Measurements from ENCODE around the gene PHACTR4.
A peak's percentile ranks its signal among the peaks of the same experiment; 100 is the strongest.

The PHACTR4 gene

GRCh38 chr1:28417441-28417922, 47.9 kb downstream of the PHACTR4 start:
- H3K4me3 ChIP-seq (ENCODE audit: low read length): no peak overlapping the region

GRCh38 chr1:28417926-28418637, 48.5 kb downstream of the PHACTR4 start:
- H3K4me3 ChIP-seq (ENCODE audit: low read length): no peak overlapping the region

More at GRCh38 chr1:28417441-28417922, 47.9 kb downstream of the PHACTR4 start:
- TF ChIP-seq CTCF (IDR thresholded peaks at IDR 0.05; ENCODE audit: insufficient read depth, low read depth, low read length, missing control alignments): no peak
- peak; percentile 98 for DNase-seq (ENCODE audit: low read depth)

GRCh38 chr1:28421744-28422143, 52.2 kb downstream of the PHACTR4 start:
- peak; percentile 62 for DNase-seq (ENCODE audit: low read depth)
- no peak for TF ChIP-seq CTCF (IDR thresholded peaks at IDR 0.05; ENCODE audit: insufficient read depth, low read depth, low read length, missing control alignments)

More at GRCh38 chr1:28417926-28418637, 48.5 kb downstream of the PHACTR4 start:
- no peak for TF ChIP-seq CTCF (IDR thresholded peaks at IDR 0.05; ENCODE audit: insufficient read depth, low read depth, low read length, missing control alignments)
- DNase-seq (ENCODE audit: low read depth): peak; percentile 28

GRCh38 chr1:28426831-28427230, 57.3 kb downstream of the PHACTR4 start:
- no peak for TF ChIP-seq CTCF (IDR thresholded peaks at IDR 0.05; ENCODE audit: insufficient read depth, low read depth, low read length, missing control alignments)

More at GRCh38 chr1:28421744-28422143, 52.2 kb downstream of the PHACTR4 start:
- H3K4me3 ChIP-seq (ENCODE audit: low read length): no peak overlapping the region

GRCh38 chr1:28428012-28428411, 58.5 kb downstream of the PHACTR4 start:
- no peak for DNase-seq (ENCODE audit: low read depth)
- TF ChIP-seq CTCF (IDR thresholded peaks at IDR 0.05; ENCODE audit: insufficient read depth, low read depth, low read length, missing control alignments): no peak
- H3K4me3 ChIP-seq (ENCODE audit: low read length): no peak overlapping the region

More at GRCh38 chr1:28426831-28427230, 57.3 kb downstream of the PHACTR4 start:
- no peak overlapping the region for H3K4me3 ChIP-seq (ENCODE audit: low read length)
- DNase-seq (ENCODE audit: low read depth): no peak

GRCh38 chr1:28428990-28429520, 59.5 kb downstream of the PHACTR4 start:
- H3K4me3 ChIP-seq (ENCODE audit: low read length): no peak overlapping the region
- no peak for TF ChIP-seq CTCF (IDR thresholded peaks at IDR 0.05; ENCODE audit: insufficient read depth, low read depth, low read length, missing control alignments)
- peak; percentile 22 for DNase-seq (ENCODE audit: low read depth)

All from epithelial cell of esophagus (primary cell).